C4-2B (cell line): ENCODE results near the gene TCEA2.

Experiments
- H3K27ac ChIP-seq: fragments of 450-650 bp; 2 replicates; pipeline ENCODE4 v1.5.1; 2017
- ZFX ChIP-seq: fragments of 450-650 bp; IDR thresholded peaks from 2 replicates; pipeline ENCODE4 v1.6.1; 2017
- TF ChIP-seq, protein P1 (sequence below): fragments of 450-650 bp; conservative IDR thresholded peaks from 2 replicates; pipeline ENCODE4 v1.5.1; 2017; ENCODE audit warnings: mild to moderate bottlenecking

The TCEA2 gene

GRCh38 chr20:64048402-64049044 is 14.5 kb upstream of the TCEA2 start:
- TF ChIP-seq, protein P1, sequence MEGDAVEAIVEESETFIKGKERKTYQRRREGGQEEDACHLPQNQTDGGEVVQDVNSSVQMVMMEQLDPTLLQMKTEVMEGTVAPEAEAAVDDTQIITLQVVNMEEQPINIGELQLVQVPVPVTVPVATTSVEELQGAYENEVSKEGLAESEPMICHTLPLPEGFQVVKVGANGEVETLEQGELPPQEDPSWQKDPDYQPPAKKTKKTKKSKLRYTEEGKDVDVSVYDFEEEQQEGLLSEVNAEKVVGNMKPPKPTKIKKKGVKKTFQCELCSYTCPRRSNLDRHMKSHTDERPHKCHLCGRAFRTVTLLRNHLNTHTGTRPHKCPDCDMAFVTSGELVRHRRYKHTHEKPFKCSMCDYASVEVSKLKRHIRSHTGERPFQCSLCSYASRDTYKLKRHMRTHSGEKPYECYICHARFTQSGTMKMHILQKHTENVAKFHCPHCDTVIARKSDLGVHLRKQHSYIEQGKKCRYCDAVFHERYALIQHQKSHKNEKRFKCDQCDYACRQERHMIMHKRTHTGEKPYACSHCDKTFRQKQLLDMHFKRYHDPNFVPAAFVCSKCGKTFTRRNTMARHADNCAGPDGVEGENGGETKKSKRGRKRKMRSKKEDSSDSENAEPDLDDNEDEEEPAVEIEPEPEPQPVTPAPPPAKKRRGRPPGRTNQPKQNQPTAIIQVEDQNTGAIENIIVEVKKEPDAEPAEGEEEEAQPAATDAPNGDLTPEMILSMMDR: no peak
- no peak for TF ChIP-seq ZFX
- no peak overlapping the region for H3K27ac ChIP-seq

GRCh38 chr20:64049060-64049877 is 13.7 kb upstream of the TCEA2 start, which contains the start of gene SOX18:
Gene SOX18 (minus strand): TSS chr20:64049639. CDS start chr20:64049516, 123 bp downstream.
- no peak for TF ChIP-seq ZFX
- TF ChIP-seq, protein P1: no peak; the same call in 1 of the 2 replicates
- H3K27ac ChIP-seq: no peak within 1 kb of the TSS

DNA sequence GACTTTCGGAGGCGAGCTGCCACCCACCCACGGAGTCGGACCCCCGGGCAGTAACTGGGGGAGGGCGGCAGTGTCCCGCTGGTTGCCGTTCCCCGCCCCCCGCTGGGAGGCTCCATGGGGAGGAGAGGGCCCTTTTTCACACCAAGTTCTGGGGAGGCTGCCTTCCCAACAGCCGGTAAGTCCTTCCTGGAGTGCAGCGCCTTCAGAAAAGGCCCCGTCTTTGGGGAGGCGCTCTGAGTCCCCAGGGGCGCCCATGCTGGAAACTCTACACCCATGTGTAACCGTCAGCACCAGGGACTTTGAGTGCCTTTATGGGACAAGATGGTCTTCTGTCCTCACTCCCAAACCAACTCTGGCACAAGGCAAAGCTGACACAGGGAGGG is 13.1 kb upstream of the TCEA2 start:
- TF ChIP-seq ZFX: no peak
- TF ChIP-seq, protein P1: no peak
- H3K27ac ChIP-seq: no peak overlapping the region

- no peak for TF ChIP-seq ZFX
- TF ChIP-seq, protein P1: no peak
- no peak overlapping the region for H3K27ac ChIP-seq
Measured at GRCh38 chr20:64050261-64051032, 12.6 kb upstream of the TCEA2 start.

DNA sequence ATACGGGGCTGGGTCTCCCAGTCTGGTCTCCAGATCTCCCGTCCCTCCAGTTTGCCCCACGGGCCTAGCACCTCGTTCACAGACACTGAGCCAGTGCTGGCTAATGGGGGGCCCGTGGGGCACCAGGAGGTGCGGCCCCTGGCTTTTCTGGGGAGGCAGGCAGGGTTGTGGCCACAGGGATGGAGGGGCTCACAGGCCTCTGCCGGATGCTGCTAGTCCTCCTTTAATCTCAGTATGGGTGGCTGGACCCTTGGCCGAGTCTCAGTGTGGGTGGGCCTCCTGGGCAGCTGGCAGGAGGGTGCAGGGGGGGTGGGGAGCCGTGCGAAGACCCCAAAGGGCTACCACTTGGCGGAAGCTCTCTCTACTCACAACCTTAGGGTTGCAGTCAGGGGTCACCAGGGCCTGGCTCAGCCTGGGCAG is 12.0 kb upstream of the TCEA2 start:
- no peak overlapping the region for H3K27ac ChIP-seq
- TF ChIP-seq, protein P1: no peak
- TF ChIP-seq ZFX: no peak

- TF ChIP-seq, protein P1: no peak
- TF ChIP-seq ZFX: no peak
- no peak overlapping the region for H3K27ac ChIP-seq
Measured at GRCh38 chr20:64051561-64052325, 11.3 kb upstream of the TCEA2 start.
